Suppressor macrophage treated with lipopolysaccharide for 1 hour (primary cell): Measurements from ENCODE around the gene NXF3.
"Not testable (repeated sequence)": the region's sequence is repeated elsewhere in the genome, so short reads cannot be mapped to it uniquely, and the experiment has no call there.

Experiments used
- DNase-seq, 3 donors: peaks; one replicate each; pipeline ENCODE4 v3.0.0-alpha.2; 2020 to 2022

NXF3 gene, protein sequence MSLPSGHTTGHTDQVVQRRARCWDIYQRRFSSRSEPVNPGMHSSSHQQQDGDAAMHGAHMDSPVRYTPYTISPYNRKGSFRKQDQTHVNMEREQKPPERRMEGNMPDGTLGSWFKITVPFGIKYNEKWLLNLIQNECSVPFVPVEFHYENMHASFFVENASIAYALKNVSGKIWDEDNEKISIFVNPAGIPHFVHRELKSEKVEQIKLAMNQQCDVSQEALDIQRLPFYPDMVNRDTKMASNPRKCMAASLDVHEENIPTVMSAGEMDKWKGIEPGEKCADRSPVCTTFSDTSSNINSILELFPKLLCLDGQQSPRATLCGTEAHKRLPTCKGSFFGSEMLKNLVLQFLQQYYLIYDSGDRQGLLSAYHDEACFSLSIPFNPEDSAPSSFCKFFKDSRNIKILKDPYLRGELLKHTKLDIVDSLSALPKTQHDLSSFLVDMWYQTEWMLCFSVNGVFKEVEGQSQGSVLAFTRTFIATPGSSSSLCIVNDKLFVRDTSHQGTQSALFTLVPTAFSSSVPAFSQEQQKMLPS

DNA sequence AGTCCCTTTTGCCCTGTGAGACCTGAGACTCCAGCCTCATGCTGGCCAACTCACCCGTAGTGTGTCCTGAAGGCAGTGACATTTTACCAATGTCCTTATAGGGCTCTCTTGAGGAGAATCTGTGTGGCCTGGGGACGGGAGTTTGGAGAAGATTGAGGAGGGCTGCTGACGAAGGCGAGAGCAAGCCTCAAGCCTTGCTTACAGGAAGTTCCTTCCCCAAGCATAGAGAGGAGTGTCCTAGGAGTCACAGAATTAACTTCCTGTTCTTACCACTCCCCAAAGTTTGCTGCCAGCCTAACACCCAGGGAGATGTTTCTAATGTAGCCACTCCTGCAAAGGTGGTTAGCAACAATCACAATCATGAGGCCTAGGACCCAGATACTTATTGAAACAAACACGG lies at the start of gene NXF3:
Gene NXF3, minus strand, starts transcription at position 202 of the 400 bp plus-strand sequence. Its CDS starts 120 bp downstream, at position 82.
- peak; percentile 1 to 27 (median 22) for DNase-seq

DNA sequence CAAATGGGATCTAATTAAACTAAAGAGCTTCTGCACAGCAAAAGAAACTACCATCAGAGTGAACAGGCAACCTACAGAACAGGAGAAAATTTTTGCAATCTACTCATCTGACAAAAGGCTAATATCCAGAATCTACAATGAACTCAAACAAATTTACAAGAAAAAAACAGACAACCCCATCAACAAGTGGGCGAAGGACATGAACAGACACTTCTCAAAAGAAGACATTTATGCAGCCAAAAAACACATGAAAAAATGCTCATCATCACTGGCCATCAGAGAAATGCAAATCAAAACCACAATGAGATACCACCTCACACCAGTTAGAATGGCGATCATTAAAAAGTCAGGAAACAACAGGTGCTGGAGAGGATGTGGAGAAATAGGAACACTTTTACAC lies 43.6 kb upstream of the NXF3 start:
- DNase-seq = not testable (repeated sequence)

DNA sequence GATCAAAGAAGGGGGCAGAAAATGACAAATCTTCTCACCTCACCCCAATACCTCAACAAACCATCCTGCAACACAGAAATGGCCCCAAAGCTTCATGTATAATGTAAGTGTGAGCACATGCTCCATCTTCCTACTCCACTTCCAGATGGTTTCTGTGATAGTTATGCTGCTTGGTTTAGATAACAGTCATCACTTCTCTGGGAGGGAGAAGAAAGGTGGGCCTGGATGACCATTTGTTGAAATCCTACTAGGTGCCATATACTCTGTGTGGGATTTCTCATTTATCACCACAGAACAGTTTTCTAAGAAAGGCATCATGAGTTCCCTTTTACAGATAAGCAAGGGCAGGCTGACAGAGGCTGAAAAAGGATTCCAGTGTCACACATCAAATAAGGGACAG lies 31.3 kb upstream of the NXF3 start:
- DNase-seq = no peak

DNA sequence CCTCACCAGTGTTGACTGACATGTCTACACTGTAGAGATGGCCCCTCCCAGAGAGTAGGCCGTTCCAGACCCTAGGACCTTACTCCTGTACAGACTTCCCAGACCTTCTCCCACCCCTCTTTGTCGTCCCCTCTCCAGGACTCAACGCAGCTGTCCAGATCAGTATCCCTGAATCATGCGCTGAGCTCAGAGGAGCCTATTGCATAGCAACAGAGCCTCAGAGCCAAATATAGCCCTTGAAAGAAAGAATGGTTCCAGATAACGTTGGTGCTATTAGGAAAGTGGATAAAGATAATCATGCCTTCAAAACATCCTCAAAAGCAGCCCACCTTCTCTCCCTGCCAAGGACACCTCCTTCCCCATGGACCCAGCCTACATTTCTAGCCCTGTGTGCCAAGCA lies 27.8 kb upstream of the NXF3 start:
- DNase-seq = no peak

DNA sequence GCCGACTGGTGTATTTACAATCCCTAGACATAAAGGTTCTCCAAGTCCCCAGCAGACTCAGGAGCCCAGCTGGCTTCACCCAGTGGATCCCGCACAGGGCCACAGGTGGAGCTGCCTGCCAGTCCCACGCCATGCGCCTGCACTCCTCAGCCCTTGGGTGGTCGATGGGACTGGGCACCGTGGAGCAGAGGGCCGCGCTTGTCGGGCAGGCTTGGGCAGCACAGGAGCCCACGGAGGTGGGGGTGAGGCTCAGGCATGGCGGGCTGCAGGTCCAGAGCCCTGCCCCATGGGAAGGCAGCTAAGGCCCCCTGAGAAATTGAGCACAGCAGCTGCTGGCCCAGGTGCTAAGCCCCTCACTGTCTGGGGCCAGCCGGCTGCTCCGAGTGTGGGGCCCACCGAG lies 24.0 kb upstream of the NXF3 start:
- DNase-seq = not testable (repeated sequence)

DNA sequence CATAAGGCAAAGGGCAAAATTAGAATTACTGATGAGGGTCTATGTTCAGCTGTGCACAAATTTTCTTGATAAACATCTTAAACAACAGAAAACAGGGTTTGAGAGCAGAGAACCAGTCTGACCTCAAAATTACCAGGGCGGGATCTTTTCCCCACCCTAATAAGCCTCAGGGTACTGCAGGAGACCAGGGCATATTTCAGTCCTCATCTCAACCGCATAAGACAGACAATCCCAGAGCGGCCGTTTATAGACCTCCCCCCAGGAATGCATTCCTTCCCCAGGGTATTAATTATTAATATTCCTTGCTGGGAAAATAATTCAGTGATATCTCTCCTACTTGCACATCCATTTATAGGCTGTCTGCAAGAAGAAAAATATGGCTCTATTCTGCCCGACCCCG lies 16.6 kb upstream of the NXF3 start:
- DNase-seq = not testable (repeated sequence)

DNA sequence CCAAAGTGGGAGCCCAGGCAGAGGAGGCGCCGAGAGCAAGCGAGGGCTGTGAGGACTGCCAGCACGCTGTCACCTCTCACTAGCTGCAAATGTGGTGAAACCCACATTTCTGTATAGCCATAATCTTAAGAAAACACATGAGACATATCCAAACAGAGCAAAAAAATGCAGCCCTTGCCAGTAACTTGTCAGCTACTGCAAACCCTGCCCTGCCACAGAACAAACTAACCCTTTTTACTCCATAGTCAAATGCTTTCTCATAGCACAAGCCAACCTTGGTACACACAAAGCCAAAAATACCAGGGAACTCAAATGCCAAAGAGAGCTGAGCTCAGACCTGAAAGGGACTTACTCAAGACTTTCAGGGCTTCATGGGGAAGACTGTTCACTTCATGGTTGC lies 14.9 kb upstream of the NXF3 start:
- DNase-seq = no peak

DNA sequence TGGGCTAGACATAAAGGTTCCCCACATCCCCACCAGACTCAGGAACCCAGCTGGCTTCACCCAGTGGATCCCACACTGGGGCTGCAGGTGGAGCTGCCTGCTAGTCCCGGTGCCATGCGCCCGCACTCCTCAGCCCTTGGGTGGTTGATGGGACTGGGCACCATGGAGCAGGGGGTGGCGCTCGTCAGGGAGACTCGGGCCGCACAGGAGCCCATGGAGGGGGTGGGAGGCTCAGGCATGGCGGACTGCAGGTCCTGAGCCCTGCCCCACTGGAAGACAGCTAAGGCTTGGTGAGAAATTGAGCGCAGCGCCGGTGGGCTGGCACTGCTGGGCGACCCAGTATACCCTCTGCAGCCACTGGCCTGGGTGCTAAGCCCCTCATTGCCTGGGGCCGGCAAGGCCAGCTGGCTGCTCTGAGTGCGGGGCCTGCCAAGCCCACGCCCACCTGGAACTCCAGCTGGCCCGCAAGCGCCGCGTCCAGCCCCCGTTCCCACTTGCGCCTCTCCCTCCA lies 14.3 kb upstream of the NXF3 start:
- not testable (repeated sequence) for DNase-seq

DNA sequence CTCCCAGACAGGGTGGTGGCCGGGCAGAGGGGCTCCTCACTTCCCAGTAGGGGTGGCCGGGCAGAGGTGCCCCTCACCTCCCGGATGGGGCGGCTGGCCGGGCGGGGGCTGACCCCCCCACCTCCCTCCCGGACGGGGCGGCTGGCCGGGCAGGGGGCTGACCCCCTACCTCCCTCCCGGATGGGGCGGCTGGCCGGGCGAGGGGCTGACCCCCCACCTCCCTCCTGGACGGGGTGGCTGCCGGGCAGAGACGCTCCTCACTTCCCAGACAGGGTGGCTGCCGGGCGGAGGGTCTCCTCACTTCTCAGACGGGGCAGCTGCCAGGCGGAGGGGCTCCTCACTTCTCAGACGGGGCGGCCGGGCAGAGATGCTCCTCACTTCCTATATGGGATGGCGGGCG lies 11.4 kb upstream of the NXF3 start:
- not testable (repeated sequence) for DNase-seq

DNA sequence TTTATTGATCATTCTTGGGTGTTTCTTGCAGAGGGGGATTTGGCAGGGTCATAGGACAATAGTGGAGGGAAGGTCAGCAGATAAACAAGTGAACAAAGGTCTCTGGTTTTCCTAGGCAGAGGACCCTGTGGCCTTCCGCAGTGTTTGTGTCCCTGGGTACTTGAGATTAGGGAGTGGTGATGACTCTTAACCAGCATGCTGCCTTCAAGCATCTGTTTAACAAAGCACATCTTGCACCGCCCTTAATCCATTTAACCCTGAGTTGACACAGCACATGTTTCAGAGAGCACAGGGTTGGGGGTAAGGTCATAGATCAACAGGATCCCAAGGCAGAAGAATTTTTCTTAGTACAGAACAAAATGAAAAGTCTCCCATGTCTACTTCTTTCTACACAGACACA lies 10.9 kb upstream of the NXF3 start:
- DNase-seq = not testable (repeated sequence)

DNA sequence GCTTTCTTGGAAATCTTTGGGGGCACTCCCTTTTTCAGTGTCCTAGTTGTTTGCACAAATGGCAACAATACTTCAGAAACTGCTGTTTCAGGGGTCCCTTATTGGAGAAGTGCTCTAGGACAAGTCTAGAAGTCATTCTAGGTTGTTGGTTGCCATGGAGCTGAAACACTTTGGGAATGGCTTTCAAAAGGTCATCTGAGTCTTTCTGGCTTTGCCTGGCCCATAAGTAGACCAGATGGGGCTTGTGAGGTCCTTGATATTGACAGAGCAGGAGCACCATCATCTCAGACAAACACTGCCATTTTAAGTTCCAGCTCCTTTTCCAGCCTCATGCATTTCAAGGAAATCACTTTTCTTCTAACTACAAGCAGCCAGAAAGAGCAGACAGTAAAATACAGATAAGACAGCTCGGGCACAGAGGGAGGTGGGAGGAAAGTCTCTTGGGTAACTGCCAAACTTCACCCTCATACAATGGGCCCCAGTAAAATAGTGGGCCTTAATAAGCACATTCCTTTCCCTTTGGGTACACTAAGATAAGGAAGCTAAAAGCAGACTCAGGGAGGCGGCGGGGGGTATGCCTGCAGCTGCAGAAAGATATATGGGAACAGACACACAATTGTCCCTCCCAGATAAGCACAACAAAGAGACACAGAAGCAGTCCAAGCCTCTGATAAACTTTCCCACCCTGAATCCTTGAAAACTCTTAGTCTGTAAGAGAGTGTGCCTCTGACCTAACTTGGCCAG lies 8.5 kb upstream of the NXF3 start:
- no peak for DNase-seq

DNA sequence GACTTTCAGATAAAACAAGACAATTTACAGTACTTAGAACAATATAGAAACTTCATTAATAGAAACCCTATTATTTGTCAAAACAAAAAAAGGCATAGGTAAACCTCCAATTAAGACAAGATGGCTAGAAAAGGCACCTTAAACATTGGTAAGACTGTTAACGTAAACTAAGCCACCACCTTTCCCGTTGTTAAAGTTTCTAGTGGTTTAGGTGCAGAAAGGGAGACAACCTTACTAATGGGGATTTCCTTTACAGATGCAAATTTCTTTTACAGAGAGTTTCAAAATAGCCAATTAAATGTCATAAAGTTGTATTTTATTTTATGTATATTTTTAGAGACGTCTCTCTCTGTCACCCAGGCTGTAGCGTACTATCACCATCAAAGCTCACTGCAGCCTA lies 7.5 kb upstream of the NXF3 start:
- no peak for DNase-seq

DNA sequence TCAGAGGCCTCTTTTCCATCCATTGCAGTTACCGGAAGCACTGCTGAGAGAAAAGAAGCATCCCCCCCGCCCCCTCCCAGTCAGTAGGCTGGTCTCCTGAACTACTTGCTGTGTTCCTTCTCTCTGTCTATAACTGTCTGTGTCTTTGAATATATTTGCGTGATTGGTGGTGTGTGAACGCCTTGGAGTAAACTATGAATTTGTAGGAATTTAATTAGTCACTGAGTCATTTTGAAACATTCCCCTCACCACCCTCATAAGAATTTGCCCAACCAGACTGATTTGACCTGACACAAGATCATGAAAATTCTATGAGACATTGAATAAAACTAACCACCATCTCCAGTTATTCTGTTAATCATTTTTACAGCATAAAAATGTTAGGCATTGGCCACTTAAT lies 6.7 kb upstream of the NXF3 start:
- no peak for DNase-seq

DNA sequence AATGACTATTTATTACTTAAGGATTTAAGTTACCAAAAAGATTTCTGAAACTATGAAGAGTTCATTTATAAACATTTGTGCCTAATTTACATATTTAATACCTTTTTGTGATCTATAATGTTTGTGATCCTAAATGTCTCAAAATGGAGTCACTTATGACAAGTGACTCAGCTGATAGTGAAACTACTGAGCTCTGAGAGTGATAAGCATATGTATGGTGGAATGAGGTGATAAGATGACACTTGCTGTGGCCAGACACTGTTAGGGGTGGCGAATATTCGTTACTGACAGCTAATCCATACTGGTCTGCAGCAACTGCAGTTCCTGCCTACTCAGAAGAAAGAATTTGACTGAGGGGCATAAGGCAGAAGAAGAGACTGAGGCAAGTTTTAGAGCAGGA lies 5.5 kb upstream of the NXF3 start:
- DNase-seq = no peak

DNA sequence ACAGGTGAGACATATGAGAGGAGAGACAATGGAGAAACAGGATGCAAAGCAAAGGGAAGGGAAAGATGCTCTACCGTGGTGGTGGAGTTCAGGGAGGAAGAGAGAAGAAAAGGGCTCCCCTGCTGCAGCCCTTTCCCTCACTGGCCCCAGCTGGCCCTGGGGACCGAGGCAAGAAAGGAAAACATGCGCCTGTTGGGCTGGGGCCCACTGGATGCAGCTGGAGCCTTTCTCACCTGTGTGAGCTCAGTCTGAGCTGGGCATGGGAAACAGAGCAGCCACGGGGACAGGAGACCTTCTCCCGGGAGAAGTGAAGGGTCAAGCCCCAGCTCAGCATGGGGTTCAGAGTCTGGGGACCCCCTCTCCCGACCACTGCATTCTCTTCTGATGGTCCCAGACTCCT lies 11.9 kb downstream of the NXF3 start:
- no peak for DNase-seq

DNA sequence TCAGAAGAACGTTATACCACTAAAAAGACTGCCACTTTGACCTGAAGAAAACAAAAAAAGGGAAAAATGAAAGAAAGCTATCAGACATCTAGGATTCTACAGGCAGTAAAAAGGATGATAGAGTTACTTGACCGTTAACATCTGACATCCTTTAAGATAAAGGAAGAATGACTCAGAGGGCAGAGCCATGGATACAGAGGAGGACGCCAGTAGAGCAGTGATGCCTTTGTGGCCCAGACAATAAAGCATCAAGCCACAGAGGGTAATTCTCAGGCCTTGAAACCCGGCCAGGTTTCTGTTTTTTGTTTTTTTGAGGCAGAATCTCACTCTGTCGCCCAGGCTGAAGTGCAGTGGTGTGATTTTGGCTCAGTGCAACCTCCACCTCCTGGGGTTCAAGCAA lies 19.5 kb downstream of the NXF3 start:
- no peak for DNase-seq

DNA sequence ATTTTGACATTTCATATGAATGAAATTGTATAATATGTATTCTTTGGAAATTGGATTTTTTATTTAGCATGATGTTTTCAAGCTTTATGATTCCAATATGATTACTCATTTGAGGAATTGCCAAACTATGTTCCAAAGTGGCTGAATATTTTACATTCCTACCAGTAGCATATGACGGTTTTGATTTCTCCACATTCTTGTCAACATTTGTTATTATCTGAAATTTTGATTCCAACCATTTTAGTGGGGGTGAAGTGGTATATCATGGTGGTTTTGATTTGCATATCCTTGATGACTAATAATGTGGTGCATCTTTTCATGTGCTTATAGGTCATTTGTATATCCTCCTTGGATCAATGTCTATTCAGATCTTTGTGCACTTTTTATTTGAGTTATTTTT lies 26.3 kb downstream of the NXF3 start:
- DNase-seq = no peak

DNA sequence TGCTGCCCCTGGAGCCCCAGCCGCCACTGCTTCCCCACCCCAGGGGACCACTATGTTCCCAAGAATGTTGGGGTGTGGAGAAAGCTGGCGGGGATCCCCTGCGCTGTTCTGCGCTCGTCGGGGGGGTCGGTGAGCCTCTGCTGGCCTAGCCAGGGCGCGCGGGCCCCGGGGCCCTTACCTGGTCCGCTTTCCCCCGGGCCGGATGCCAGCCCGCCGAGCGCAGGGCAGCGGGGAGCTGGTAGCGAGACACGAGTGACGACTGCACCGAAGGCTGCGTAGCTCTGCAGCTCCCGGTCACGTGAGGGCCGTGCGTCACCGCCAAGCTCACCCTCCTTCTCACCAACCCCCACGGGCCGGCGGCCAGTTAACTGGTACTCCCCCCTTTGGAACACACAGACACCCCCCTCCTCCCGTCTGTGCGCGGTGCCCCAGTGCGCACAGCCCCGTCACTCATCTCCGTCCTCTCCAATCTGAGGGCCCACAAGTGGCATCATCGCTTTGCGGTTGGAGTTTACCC lies 29.0 kb downstream of the NXF3 start, which contains the start of gene BEX1:
Gene BEX1, minus strand, starts transcription at position 254 of the 517 bp plus-strand sequence. CDS start 897 bp downstream, outside the sequence.
- peak; percentile 18 to 22 (median 21) for DNase-seq

DNA sequence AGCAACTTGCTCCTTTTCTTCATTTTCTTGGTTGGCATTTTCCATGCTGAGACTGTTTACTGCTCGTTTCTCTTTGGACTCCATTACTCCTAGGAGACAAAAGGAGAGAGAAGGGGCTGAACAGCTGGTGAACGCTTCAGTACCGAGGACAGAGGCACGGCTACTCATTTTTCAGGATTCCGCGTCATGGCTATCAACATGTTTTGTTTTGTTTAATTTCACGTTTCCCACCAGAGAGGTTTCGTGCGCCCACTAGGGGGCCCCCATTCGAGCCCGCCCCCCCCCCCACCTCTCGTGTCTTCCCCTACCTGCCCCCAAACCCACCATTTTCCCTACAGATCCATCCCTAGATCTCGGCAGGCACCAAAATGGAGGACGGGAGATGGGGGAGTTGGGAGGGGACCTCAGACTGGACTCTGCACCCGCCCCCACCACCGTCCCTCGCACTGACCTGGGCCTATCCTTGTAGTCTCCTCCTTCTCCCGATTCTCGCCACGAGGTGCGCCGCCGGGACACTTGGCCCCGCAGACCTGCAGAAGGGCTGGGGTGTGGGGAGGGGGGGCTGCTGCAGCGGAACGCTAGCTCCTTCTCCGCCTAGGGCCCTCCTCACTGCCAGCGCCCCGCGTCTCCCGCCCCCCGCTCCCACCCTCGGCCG lies 29.6 kb downstream of the NXF3 start:
- peak; percentile 10 to 36 (median 19) for DNase-seq

DNA sequence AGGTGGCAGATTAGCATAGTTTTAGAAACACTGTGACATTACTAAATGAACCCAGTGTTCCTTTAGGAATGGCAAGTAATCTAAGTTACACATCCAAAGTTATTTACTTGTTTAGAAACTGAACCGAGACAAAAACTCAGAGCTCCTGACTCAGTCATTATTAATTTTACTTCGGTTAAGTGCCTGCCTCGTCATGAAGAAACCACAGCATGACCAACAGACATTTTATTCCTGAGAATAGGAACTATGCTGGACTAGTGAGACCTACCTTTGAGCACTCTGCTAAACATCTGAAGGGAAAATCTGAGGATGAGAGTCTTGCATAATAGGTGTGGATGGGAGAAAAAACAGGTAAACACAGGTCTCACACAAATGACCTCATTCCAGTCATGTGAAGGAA lies 31.5 kb downstream of the NXF3 start:
- DNase-seq = no peak

DNA sequence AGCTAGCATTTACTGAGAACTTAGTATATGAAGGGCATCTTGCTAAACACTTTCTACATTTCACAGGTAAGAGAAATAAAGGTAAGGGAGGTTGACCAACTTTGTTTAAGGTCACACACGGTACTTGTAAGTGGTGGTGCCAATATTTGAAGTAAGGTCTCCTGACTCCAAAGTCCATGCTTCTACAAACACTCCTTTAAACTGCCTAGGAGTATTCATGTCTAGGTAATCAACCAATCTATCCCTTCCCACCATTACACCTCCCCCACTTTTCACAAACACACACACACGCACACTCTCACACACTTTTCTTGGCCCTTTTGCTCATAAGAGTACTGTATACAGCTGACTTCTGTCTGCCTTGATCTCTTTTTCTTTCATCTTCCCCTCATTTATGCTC lies 36.0 kb downstream of the NXF3 start:
- DNase-seq = no peak

DNA sequence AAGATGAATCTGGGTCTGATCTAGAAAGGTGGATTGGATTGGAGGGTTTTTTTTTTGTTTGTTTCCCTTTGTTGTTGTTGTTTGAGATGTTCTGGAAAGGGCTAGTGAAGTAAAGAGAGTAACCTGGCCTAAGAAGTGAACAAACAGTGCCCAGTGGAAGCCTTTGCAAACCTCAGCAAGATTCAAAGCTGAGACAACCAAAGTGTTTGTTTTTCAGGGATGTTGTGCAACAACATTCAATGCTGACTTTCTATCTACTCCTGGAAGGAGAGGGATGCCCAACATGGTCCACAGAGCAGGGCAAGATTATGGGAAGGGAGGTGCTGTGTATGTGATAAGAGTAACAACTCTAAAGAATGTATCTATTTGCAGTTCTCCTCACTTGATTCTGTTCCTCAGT lies 40.3 kb downstream of the NXF3 start:
- no peak for DNase-seq

DNA sequence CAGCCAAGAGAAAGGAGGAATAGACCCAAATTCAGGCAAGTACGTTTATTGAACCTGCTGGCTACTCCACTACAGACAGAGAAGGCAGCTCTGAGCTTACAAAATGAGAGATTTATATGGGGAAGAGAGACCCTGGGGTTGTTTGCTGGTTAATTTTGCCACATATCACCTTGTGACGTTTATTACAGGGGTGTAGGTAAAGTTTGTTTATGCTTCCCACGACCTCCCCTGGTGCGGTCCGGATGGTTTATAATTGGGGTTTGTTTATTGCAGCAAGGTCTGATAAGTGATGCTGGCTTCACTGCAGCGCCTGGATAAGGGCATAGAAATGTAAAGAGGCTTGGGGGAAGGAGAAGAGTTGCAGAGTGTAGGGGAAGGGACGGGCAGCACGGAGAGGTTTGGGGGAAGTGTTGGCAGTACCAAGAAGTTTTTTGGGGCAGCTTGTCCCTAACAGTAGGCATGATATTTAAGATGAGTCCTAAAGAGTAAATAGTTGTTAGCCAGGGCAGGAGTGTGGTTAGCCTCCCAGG lies 41.6 kb downstream of the NXF3 start:
- DNase-seq = no peak
